OCI-LY3 (cell line): Measurements from ENCODE around the gene NBEAL2.
A peak's percentile ranks its signal among the peaks of the same experiment; 100 is the strongest.

Experiments used
- H2AFZ ChIP-seq: fragments of 200-600, 300-600 bp; shearing (Covaris generic); 2 replicates; pipeline ENCODE4 v1.6.0; 2014; ENCODE audit warnings: antibody characterized with exemption, low read depth, low read length
- H3K27ac ChIP-seq: fragments of 200-600, 300-600 bp; sonication (generic); 2 replicates; pipeline ENCODE4 v1.5.1; 2014; ENCODE audit warnings: mild to moderate bottlenecking, low read length, moderate library complexity, mixed read lengths
- H3K27me3 ChIP-seq: fragments of 200-600, 300-600 bp; sonication (generic); 2 replicates; pipeline ENCODE4 v1.6.1; 2014; ENCODE audit warnings: low read depth, low read length, mixed read lengths
- H3K36me3 ChIP-seq: fragments of 200-600, 300-600 bp; sonication (generic); replicated peaks from 2 replicates; pipeline ENCODE3; 2014; ENCODE audit warnings: low read depth, low read length, mixed read lengths
- H3K4me1 ChIP-seq: fragments of 300-600, 200-600 bp; sonication (generic); 2 replicates; pipeline ENCODE4 v1.6.1; 2014; ENCODE audit warnings: low read length, mixed read lengths
- H3K4me2 ChIP-seq: fragments of 200-600, 300-600 bp; sonication (generic); 2 replicates; pipeline ENCODE4 v1.6.1; 2014; ENCODE audit warnings: low read length, mixed read lengths
- H3K4me3 ChIP-seq: fragments of 300-600, 200-600 bp; sonication (generic); 2 replicates; pipeline ENCODE4 v1.5.1; 2014; ENCODE audit warnings: antibody characterized with exemption, mild to moderate bottlenecking, low read length, moderate library complexity
- H3K79me2 ChIP-seq: fragments of 300-600, 200-600 bp; shearing (Covaris generic); 2 replicates; pipeline ENCODE4 v1.6.1; 2014; ENCODE audit warnings: mild to moderate bottlenecking, low read length, mixed read lengths
- H3K9ac ChIP-seq: fragments of 300-600, 200-600 bp; shearing (Covaris generic); 2 replicates; pipeline ENCODE4 v1.6.0; 2014; ENCODE audit warnings: mild to moderate bottlenecking, low read length, moderate library complexity
- H3K9me3 ChIP-seq: fragments of 200-600, 300-600 bp; shearing (Covaris generic); 2 replicates; pipeline ENCODE4 v1.6.1; 2014; ENCODE audit warnings: low read length, mixed read lengths; ENCODE audit not compliant: insufficient read depth
- H4K20me1 ChIP-seq: fragments of 200-600, 300-600 bp; sonication (generic); 2 replicates; pipeline ENCODE4 v1.6.1; 2016; ENCODE audit warnings: low read length, mixed read lengths; ENCODE audit not compliant: insufficient read depth
- EZH2phosphoT487 ChIP-seq: fragments of 200-600 bp; shearing (Covaris generic); IDR thresholded peaks from 2 replicates; pipeline ENCODE4 v1.6.1; 2018; ENCODE audit warnings: antibody characterized with exemption, mixed run types, low read depth
- TF ChIP-seq, protein P1 (sequence below): fragments of 200-600, 300-600 bp; sonication (generic); IDR thresholded peaks from 2 replicates; pipeline ENCODE4 v1.5.1; 2014; ENCODE audit warnings: antibody characterized with exemption, low read length, low read depth

The NBEAL2 gene

DNA sequence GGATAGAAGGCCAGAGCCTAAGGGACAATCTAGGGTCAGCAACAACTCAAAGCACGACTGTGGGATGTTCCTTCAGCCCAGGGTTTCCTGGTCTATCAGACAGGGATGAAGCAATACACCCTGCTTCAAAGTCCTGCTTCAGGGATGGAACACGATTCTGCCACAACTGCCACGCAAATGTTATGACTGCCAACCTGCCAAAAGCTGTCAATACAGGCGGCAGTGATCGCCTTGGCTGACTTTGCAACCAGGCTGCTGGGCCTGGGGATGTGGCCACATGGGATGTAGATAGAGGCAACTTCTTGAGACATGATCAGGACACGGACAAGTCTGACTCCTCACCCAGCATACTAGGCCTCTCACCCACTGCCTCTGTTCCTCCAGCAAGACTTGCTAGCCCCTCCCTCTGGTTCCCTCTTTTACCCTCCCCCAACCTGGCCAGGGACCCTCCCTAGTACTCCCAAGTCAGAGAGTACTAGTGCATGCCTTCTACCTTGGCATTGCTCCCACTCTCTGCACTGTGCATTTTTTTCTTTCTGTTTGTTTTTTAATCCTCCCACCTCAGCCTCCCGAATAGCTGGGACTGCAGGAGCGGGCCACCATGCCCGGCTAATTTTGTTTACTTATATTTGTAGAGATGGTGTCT lies 10.6 kb upstream of the NBEAL2 start:
- Histone ChIP-seq H3K27ac (no peak overlapping the region), H3K27me3 (no peaks in the 10 kb centered on the region), H3K79me2 (peaks cover 94% of the 10 kb centered on the region), H3K4me2 (no peak overlapping the region), H3K36me3 (peaks cover 58% of the 10 kb centered on the region), H3K9me3 (no peaks in the 10 kb centered on the region), H2AFZ (no peak overlapping the region), H3K9ac (no peak overlapping the region), H3K4me1 (peaks cover 30% of the 10 kb centered on the region), H4K20me1 (peaks cover 83% of the 10 kb centered on the region), H3K4me3 (no peak overlapping the region)
- no peak for TF ChIP-seq EZH2phosphoT487
- TF ChIP-seq, protein P1, sequence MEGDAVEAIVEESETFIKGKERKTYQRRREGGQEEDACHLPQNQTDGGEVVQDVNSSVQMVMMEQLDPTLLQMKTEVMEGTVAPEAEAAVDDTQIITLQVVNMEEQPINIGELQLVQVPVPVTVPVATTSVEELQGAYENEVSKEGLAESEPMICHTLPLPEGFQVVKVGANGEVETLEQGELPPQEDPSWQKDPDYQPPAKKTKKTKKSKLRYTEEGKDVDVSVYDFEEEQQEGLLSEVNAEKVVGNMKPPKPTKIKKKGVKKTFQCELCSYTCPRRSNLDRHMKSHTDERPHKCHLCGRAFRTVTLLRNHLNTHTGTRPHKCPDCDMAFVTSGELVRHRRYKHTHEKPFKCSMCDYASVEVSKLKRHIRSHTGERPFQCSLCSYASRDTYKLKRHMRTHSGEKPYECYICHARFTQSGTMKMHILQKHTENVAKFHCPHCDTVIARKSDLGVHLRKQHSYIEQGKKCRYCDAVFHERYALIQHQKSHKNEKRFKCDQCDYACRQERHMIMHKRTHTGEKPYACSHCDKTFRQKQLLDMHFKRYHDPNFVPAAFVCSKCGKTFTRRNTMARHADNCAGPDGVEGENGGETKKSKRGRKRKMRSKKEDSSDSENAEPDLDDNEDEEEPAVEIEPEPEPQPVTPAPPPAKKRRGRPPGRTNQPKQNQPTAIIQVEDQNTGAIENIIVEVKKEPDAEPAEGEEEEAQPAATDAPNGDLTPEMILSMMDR: no peak

DNA sequence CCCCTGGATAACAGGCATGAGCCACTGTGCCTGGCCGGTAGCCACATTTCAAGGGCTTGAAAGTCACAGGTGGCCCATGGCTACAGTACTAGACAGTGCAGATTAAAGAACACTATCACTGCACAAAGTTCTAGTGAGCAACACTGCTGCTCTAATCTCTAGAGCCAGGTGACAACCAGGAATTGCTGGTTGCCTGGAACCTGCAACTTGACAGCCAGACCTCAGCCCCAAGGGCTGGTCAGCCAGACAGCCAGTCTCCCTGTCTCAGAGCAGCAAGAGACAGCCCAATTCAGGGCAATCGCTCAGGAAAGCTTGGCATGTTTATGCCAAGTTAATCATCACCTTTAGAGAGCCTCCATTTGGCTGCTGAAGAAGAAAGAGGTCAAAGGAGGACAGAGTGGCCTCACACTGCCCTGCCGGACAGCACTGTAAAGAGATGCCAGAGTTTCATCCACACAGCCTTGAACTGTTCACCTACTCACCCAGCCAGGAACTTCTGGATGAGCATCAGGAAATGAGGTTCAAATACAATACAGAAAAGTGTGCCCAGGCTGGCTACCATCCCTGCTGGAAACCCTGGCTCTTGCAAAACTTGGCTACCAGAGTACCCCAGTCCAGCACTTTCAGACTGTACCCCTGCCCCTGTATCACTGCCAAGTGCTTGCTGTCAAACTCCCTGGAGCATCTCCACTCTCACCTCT lies 8.9 kb upstream of the NBEAL2 start:
- Histone ChIP-seq H3K27me3 (no peaks in the 10 kb centered on the region), H3K36me3 (peaks cover 56% of the 10 kb centered on the region), H4K20me1 (peaks cover 83% of the 10 kb centered on the region), H3K27ac (peak overlapping the region; percentile 76; the same call in 1 of the 2 replicates), H3K79me2 (peaks cover 100% of the 10 kb centered on the region), H3K4me2 (0 out of 2 replicates have a peak overlapping the region, but pooled peaks have one; percentile 64), H3K4me1 (peaks cover 44% of the 10 kb centered on the region), H2AFZ (no peak overlapping the region), H3K9ac (no peak overlapping the region), H3K4me3 (no peak overlapping the region), H3K9me3 (no peaks in the 10 kb centered on the region)
- TF ChIP-seq, protein P1: no peak
- no peak for TF ChIP-seq EZH2phosphoT487

DNA sequence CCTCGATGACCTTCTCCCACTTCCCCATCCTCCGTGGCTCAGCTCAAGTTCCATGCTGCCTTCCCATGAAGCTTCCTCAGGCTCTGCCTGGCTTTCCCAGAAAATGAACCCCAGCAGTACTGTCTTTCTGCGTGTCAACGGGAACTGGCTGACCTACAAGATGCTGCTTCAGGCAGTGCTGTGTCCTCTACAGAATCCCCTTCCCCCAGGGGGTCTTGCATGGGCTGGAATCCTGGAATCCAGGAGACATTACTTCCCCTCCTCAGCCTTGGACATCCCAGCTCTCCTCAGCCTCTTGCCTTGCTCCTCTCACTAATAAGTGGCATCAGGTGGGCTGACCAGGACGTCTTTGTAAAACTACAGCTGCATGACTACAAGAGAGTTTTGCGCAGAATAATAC lies 8.3 kb upstream of the NBEAL2 start:
- Histone ChIP-seq H3K9me3 (no peaks in the 10 kb centered on the region), H3K79me2 (peaks cover 100% of the 10 kb centered on the region), H3K4me3 (peak overlapping the region; percentile 30; the same call in 1 of the 2 replicates), H4K20me1 (peaks cover 76% of the 10 kb centered on the region), H3K36me3 (peaks cover 51% of the 10 kb centered on the region), H3K4me1 (peaks cover 44% of the 10 kb centered on the region), H3K27ac (peak overlapping the region; percentile 76), H3K27me3 (no peaks in the 10 kb centered on the region), H3K9ac (peak overlapping the region; percentile 8; the same call in 1 of the 2 replicates), H3K4me2 (peak overlapping the region; percentile 64), H2AFZ (no peak overlapping the region)
- TF ChIP-seq, protein P1: no peak
- no peak for TF ChIP-seq EZH2phosphoT487

DNA sequence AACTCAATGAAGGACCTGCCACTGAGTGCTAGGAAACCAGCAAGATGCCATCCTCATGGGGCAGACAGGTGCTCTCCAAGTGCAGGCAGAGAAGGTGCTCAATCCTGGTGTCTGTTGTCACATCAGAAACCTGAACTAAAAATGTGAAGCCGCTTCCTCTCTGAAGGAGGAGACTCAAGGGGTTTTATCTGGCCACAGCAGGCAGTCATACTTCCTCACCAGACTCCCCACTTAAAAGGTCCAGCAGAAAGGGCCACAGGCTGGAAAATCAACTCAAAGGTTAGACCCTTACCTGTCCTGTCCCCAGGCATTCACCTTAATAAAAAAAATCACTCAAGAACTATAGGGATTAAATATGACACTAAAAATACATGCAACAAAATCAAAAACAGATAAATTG lies 7.7 kb upstream of the NBEAL2 start:
- Histone ChIP-seq H3K27me3 (no peaks in the 10 kb centered on the region), H3K4me1 (peaks cover 44% of the 10 kb centered on the region), H3K4me3 (peak overlapping the region; percentile 30)

More for the DNA sequence above, 7.7 kb upstream of the NBEAL2 start:
- Histone ChIP-seq H3K9ac (peak overlapping the region; percentile 29; the same call in 1 of the 2 replicates), H3K27ac (peak overlapping the region; percentile 76), H3K79me2 (peaks cover 98% of the 10 kb centered on the region), H3K4me2 (peak overlapping the region; percentile 64), H3K9me3 (no peaks in the 10 kb centered on the region), H4K20me1 (peaks cover 71% of the 10 kb centered on the region), H2AFZ (no peak overlapping the region), H3K36me3 (peaks cover 47% of the 10 kb centered on the region)
- no peak for TF ChIP-seq EZH2phosphoT487
- TF ChIP-seq, protein P1: no peak
